HG03521 (cell line): ENCODE measurements around the gene OSBPL10.

ENCODE experiments used
- ATAC-seq: cut with Tn5 transposase; IDR thresholded peaks from one replicate; pipeline ENCODE4 v1.9.1; 2021; ENCODE audit warnings: mild to moderate bottlenecking, moderate library complexity; ENCODE audit not compliant: unreplicated experiment

OSBPL10 gene

DNA sequence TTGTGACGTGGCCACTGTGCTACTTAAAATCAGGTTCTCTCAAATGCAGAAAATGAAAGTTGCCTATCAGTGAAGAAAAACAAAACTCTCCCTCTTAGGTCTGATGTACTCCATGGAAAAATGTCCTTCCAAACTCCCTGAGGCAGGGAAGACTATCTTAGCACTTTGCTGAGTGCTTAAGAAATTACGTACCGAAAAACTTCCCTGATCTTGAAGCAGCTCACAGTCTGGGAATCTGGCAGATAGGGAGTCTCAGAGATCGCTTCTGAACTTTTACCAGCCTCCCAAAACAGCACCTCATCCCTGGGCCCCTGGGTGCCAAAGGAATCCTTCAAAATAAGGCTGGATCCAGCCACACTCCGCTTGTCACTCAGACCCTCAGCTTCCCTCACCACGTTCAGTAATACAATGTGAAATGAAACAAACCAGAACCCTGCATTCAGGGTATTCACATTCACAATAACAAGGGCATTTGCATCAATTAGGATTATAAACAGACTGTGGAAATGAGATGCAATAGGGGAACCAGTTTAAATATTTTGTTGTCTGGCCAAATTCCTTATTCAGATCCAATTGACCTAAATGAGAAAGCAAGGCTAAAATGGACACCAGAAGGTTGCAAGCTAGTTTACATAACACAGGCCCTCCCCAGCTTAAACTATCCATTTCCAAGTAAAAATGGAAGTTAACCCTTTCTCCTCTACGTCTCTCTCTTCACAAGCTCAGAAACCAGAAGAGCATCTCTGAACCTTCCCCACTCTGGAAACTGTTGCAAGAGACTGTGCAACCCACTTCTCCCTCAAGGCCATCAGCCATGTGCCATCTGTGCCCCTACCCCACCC, 20.9 kb downstream of the OSBPL10 start:
- no peak for ATAC-seq

DNA sequence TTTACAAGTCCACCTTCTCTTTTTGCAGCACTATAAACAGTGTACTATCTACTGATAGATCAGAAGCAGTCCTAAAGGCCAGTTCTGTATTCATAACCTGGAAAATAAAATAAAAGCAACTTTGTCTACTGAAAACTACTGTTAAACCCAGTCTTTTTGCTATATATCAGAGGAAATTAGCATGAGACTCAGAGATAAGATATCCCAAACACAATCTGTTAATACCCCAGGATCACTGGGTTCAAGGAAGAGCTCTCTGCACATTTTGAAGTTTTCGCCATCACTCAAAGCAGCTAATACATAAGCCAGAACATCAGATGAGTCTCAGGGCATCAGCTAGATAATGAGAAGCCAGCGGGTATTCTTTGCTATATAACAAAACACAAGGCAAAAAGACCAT, 21.8 kb downstream of the OSBPL10 start:
- no peak for ATAC-seq

GRCh38 chr3:31958701-31959152, 22.3 kb downstream of the OSBPL10 start:
- ATAC-seq, result no peak

GRCh38 chr3:31957106-31957505, 24.0 kb downstream of the OSBPL10 start:
- no peak for ATAC-seq

DNA sequence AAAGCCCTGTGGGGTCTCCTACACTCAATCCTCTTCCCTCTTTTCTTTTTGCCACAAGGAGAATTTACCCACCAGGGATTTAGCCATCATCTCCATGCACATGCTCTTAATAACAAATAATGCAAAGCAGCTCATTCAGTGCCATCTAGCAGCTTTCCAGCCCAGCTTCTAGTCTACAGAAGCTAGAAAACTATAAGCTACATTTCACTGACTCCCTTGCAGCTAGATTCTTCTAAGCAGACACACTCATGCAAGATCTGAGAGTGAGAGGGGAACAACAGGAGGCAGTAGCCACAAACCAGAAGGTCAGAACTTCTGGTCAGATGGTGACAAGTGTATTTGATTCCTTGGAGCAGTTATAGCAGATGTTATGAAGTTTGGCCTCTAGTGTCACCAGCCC, 25.5 kb downstream of the OSBPL10 start:
- no peak for ATAC-seq

GRCh38 chr3:31953636-31954035, 27.4 kb downstream of the OSBPL10 start:
- no peak for ATAC-seq

DNA sequence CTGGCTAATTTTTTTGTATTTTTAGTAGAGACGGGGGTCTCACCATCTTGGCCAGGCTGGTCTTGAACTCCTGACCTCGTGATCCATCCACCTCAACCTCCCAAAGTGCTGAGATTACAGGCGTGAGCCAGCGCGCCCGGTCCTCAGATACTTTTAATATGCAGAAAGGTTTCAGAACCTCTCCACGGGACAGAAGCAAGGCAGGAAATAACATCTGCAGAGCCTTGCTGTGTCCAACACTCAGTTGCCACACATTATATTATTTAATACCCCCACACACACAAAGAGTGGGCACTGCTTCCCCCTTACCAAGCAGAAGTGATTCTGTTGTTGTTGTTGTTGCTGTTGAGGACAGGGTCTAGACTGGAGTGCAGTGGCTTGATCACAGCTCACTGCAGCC, 28.0 kb downstream of the OSBPL10 start:
- no peak for ATAC-seq

DNA sequence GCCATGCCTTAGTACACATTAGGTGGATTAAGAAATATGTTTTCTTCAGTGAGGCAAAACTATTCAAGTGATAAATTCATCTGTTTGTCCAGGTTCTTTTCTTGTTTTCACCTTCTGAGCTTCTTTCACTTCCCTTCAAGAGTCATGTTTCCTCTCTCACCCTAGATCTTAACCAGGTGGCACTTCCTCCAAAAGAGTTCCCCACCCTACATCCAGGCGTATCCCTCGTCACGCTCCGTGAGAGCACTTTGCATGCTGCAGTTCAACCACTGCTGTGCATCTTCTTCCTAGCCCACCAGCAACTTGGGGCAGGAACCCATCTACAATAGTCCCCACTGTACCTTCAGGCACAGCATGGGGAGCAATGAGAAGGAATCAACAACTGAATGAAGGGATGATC, 28.9 kb downstream of the OSBPL10 start:
- peak; percentile 83 for ATAC-seq

DNA sequence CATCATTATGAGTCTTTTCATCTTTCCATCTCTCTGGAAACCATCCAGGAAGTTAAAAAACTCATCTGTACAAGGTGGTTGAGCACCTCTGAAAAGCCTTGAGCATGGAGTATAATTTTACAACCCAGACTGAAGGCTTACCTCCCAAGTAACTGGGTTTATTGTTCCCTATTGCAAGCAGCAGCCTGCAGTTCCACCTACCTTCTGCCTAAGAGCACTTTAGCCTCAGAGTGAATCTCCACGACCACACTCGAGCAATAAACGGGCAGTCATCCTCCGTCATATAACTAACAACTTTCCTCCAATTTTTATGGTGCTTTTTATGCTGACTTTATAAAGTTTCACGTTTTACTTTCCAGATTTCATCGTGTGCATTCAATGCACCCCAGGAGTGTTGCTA, 32.8 kb downstream of the OSBPL10 start:
- no peak for ATAC-seq

DNA sequence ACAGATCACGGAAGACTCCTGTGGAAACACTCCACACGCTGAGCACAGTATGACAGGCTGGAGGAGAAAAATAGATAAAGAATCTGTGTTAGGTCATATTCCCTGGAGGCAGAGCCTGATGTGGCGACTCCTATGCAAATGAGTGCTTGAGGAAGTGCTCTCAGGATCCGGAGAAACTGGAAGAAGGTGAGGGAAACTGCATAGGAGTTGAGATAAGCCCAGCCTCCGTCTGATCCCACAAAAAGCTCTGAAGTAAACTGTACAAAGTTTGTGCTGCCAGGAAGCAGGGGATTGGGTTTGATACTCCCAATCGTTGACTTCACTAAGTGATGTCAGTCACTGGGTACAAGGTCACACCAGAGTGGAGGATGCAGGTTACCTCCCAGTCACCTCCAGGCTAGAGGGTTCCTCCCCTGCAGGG, 33.4 kb downstream of the OSBPL10 start:
- ATAC-seq, result no peak

GRCh38 chr3:31947162-31947561, 33.9 kb downstream of the OSBPL10 start:
- no peak for ATAC-seq

GRCh38 chr3:31946484-31947081, 34.5 kb downstream of the OSBPL10 start:
- peak; percentile 41 for ATAC-seq

- no peak for ATAC-seq
These were observed 35.4 kb downstream of the OSBPL10 start for GRCh38 chr3:31945738-31946052.

- no peak for ATAC-seq
These were observed 38.0 kb downstream of the OSBPL10 start for GRCh38 chr3:31943041-31943440.

GRCh38 chr3:31942446-31942845, 38.6 kb downstream of the OSBPL10 start:
- no peak for ATAC-seq

GRCh38 chr3:31937225-31937624, 43.8 kb downstream of the OSBPL10 start:
- no peak for ATAC-seq

DNA sequence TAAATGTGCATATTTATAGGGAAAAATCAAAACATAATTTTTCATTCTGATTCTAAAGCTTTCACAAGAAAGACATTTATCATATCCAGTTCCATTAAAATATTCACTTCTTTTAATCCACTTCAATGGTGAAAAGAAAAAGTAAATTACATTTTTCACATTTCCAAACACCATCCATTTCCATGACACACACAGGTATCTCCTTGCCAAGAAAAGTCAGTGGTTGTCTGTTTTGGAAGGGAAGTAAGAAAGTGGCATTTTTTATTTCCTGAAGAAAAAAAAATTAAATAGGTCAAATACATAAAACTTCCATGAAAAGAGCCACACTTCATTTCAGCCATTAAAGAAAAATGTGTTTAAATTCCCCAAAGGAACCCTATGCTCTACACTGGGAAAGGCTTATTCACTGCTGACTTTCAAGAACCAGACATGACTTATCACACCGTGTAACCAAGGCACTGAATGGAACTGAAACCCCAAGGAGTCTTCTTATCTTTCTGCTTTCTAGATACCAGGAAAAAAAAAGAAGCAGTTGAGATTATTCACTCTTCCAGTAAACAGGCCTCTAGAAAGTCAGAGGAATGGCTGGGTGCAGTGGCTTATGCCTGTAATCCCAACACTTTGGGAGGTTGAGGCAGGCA, 44.5 kb downstream of the OSBPL10 start:
- no peak for ATAC-seq

GRCh38 chr3:31934866-31935265, 46.2 kb downstream of the OSBPL10 start:
- no peak for ATAC-seq

GRCh38 chr3:31934018-31934417, 47.0 kb downstream of the OSBPL10 start:
- ATAC-seq, result no peak

DNA sequence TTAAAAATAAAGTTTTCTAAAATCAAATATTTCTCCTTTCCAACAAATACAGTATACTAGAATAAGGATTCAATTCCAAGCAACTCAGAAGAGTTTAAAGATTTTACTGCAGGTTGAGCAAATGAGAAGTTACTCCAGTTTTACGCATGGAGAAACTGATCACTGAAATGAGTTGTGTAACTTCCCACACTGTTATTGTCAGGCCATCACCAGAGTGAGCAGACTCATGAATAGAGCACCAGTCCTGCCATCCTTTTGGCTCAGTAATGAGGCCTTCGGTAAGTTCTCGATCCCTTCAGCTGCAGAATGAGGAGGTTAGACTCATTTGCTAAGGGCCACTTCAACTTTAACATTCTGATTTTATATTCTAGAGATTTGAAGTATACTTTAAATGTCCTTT, 48.1 kb downstream of the OSBPL10 start:
- ATAC-seq, result no peak

DNA sequence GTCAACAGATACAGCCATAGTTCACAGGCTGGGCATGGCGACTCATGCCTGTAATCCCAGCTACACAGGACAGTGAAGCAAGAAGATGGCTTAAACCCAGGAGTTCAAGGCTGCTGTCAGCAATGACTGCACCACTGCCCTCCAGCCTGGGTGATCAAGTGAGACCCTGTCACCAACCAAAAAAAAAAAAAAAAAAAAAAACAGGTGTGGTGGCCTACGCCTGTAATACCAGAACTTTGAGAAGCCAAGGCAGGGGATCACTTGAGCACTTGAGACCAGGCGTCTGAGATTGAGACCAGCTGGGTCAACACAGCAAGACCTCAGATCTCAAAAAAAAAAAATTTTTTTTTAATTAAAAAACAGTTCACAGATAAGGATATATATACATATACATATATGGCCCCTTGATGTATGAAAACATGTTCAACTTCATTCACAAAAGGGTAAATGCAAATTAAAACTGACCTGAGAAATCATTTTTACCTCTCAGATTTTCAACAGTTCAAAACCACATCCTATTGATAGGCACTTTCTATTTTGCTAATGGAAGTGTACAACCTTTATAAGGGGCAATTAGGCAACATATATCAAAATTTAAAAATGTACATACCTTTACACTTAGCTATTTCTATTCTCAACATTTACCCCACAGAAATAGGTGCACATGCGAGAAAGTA, 51.1 kb downstream of the OSBPL10 start:
- ATAC-seq, result no peak

DNA sequence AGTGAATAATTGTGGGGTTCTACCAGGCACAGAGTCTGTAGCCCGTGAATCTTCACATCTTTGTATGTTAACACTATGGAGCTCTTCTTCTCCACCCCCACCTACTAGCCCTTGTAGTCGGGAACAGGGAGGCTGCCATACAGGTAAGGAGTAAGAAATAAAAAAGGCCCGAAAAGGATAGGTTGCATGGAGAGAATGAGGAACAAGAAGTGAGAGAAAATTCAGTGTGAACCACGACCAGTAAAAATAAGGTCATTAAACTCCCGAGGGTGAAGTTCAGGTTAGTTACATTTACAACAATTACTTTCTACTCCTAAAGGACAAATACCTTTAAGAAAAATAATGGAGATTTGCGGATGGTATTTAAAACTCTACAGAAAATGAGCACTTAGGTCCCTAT, 53.3 kb downstream of the OSBPL10 start:
- no peak for ATAC-seq
